NCI-H146 treated with DMSO at 0.1 percent for 48 hours (cell line): ENCODE data around the gene NUB1.
"Not testable (repeated sequence)": the region's sequence is repeated elsewhere in the genome, so short reads cannot be mapped to it uniquely, and the experiment has no call there.

Experiments used
- DNase-seq: peaks from one replicate; lab custom pipeline; 2025; ENCODE audit not compliant: unreplicated experiment; lab: John Stamatoyannopoulos, UW

The NUB1 gene

GRCh38 chr7:151341357-151342101, at the start of gene NUB1:
Gene NUB1 (plus strand): TSS chr7:151341812. CDS start chr7:151345350, 3,538 bp downstream.
- DNase-seq, result peak; percentile 70

- DNase-seq, result no peak
Observed at GRCh38 chr7:151292850-151293249, 48.8 kb upstream of the NUB1 start.

- DNase-seq, result no peak
Observed at GRCh38 chr7:151296202-151296992, 45.2 kb upstream of the NUB1 start.

GRCh38 chr7:151298765-151299164, 42.8 kb upstream of the NUB1 start:
- DNase-seq, result no peak

- no peak for DNase-seq
Observed at GRCh38 chr7:151299530-151299929, 42.1 kb upstream of the NUB1 start.

GRCh38 chr7:151299940-151300645, 41.5 kb upstream of the NUB1 start:
- DNase-seq, result no peak

GRCh38 chr7:151301471-151302462, 39.8 kb upstream of the NUB1 start:
- no peak for DNase-seq

- not testable (repeated sequence) for DNase-seq
Observed at GRCh38 chr7:151304251-151304650, 37.4 kb upstream of the NUB1 start.

GRCh38 chr7:151304856-151305255, 36.8 kb upstream of the NUB1 start:
- peak; percentile 21 for DNase-seq

GRCh38 chr7:151306374-151306773, 35.2 kb upstream of the NUB1 start:
- DNase-seq, result no peak

- no peak for DNase-seq
Observed at GRCh38 chr7:151306860-151307259, 34.8 kb upstream of the NUB1 start.

- DNase-seq, result no peak
Observed at GRCh38 chr7:151307536-151307935, 34.1 kb upstream of the NUB1 start.

- no peak for DNase-seq
Observed at GRCh38 chr7:151308256-151308655, 33.4 kb upstream of the NUB1 start.

GRCh38 chr7:151308791-151309190, 32.8 kb upstream of the NUB1 start:
- no peak for DNase-seq

GRCh38 chr7:151309311-151309710, 32.3 kb upstream of the NUB1 start:
- no peak for DNase-seq

- DNase-seq, result no peak
Observed at GRCh38 chr7:151310578-151310977, 31.0 kb upstream of the NUB1 start.

GRCh38 chr7:151311294-151311864, 30.2 kb upstream of the NUB1 start:
- no peak for DNase-seq

GRCh38 chr7:151312356-151312755, 29.3 kb upstream of the NUB1 start:
- DNase-seq, result no peak

GRCh38 chr7:151312831-151313809, 28.5 kb upstream of the NUB1 start:
- DNase-seq, result no peak
